ENCODE measurements around the gene BLOC1S3. TPM values are rescaled to one million over a fixed set of nuclear protein-coding genes. Genes with fewer than 3 reads are reported as not detected.

The BLOC1S3 gene
- total and polyA plus RNA-seq, 2 of the 13 experiments (the other 11 are each of a cell fraction or from before 2014, with no cell fraction given) = 4.3 to 4.8 TPM

- TF ChIP-seq ELF4 (CRISPR knock-in tag; IDR thresholded peaks at IDR 0.05; ENCODE audit: borderline replicate concordance) (no peak), CCAR2 (optimal IDR thresholded peaks at IDR 0.05; ENCODE audit: low read depth, low read length) (no peak), GATAD1 (CRISPR knock-in tag; IDR thresholded peaks at IDR 0.05) (0 out of 2 replicates have a peak, but pooled peaks have one; percentile 35), ZNF615 (CRISPR knock-in tag; IDR thresholded peaks at IDR 0.05; ENCODE audit: borderline replicate concordance) (no peak), USF2 (IDR thresholded peaks at IDR 0.05; ENCODE audit: low read depth, low read length) (no peak), USF2 (CRISPR knock-in tag; IDR thresholded peaks at IDR 0.05; ENCODE audit: borderline replicate concordance) (no peak), ATF7 (IDR thresholded peaks at IDR 0.05) (no peak), ATF7 (CRISPR knock-in tag; IDR thresholded peaks at IDR 0.05) (no peak), MIER3 (CRISPR knock-in tag; IDR thresholded peaks at IDR 0.05; ENCODE audit: borderline replicate concordance) (no peak), ISX (CRISPR knock-in tag; conservative IDR thresholded peaks at IDR 0.05) (no peak), ZNF224 (CRISPR knock-in tag; IDR thresholded peaks at IDR 0.05) (no peak), ZNF768 (CRISPR knock-in tag; IDR thresholded peaks at IDR 0.05) (peak; percentile 69), KDM4B (CRISPR knock-in tag; IDR thresholded peaks at IDR 0.05) (no peak), ZBTB1 (CRISPR knock-in tag; IDR thresholded peaks at IDR 0.05; ENCODE audit: borderline replicate concordance) (no peak), ZBTB40 (IDR thresholded peaks at IDR 0.05) (no peak), ZBTB40 (CRISPR knock-in tag; IDR thresholded peaks at IDR 0.05) (no peak), EZH2 (conservative IDR thresholded peaks at IDR 0.05; ENCODE audit: low read depth, low read length) (no peak), HMG20B (CRISPR knock-in tag; conservative IDR thresholded peaks at IDR 0.05) (no peak)
- TF ChIP-seq, protein P1, sequence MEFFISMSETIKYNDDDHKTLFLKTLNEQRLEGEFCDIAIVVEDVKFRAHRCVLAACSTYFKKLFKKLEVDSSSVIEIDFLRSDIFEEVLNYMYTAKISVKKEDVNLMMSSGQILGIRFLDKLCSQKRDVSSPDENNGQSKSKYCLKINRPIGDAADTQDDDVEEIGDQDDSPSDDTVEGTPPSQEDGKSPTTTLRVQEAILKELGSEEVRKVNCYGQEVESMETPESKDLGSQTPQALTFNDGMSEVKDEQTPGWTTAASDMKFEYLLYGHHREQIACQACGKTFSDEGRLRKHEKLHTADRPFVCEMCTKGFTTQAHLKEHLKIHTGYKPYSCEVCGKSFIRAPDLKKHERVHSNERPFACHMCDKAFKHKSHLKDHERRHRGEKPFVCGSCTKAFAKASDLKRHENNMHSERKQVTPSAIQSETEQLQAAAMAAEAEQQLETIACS (CRISPR knock-in tag; IDR thresholded peaks at IDR 0.05) = no peak
Observed at GRCh38 chr19:45130888-45131615, 47.5 kb upstream of the BLOC1S3 start (continued).

Measured in HepG2 (cell line).